ENCODE data around the gene UBE2L5. TPM values are rescaled to one million over a fixed set of nuclear protein-coding genes. Genes with fewer than 3 reads are reported as not detected.

The UBE2L5 gene
- total and polyA plus RNA-seq, 11 donors: 0.32 TPM; not detected in 10

DNA sequence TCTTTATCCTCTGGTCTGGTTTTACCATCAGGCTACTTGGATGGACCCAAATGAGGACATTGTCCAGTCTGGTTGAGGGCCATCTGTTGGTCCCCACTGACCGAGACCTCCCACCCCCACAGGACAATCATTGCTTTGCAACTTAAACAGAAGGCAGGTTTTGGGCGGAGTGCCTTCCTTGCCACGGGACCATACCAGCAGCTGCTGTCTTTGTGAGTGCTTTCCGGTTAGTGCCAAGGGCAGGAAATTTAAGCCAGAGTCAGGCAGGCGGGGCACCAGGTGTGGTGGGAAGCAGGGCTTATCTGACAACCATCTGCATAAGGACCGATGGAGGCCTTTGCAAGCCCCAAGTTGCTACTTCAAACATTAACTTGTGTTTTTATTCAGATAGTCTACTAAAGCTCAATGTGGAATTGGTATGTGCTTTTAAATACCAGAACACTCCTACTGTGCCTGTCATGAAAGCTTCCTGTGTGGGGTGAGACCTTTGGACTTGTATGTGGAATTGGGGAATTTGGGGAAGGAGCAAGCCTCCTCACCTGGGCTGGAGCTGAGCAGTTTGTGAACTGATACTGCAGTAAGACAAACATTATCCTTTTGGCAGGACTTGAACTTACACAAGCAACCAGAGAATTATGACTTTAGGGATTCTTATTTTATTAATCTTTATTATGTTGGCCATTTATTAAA, 39.3 kb upstream of the UBE2L5 start:
- no peak overlapping the region for H3K27ac ChIP-seq
- peaks cover 0 to 6% (median 0%) of the 10 kb centered on the region in 12 donors for H3K4me1 ChIP-seq
- H3K9me3 ChIP-seq: no peaks in the 10 kb centered on the region
- no peaks in the 10 kb centered on the region for H3K36me3 ChIP-seq
- ATAC-seq (no peak), DNase-seq (no peak)
- H3K27me3 ChIP-seq: no peaks in the 10 kb centered on the region
- H3K4me3 ChIP-seq: no peak overlapping the region
- WGBS, 4 donors: 71 to 80% (median 74%) methylated on average over 6 of the region's 6 CpGs
- TF ChIP-seq, protein P1, sequence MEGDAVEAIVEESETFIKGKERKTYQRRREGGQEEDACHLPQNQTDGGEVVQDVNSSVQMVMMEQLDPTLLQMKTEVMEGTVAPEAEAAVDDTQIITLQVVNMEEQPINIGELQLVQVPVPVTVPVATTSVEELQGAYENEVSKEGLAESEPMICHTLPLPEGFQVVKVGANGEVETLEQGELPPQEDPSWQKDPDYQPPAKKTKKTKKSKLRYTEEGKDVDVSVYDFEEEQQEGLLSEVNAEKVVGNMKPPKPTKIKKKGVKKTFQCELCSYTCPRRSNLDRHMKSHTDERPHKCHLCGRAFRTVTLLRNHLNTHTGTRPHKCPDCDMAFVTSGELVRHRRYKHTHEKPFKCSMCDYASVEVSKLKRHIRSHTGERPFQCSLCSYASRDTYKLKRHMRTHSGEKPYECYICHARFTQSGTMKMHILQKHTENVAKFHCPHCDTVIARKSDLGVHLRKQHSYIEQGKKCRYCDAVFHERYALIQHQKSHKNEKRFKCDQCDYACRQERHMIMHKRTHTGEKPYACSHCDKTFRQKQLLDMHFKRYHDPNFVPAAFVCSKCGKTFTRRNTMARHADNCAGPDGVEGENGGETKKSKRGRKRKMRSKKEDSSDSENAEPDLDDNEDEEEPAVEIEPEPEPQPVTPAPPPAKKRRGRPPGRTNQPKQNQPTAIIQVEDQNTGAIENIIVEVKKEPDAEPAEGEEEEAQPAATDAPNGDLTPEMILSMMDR (IDR thresholded peaks at IDR 0.05): no peak
- TF ChIP-seq POLR2A (IDR thresholded peaks at IDR 0.05): no peak
- intact Hi-C loops (cut with DNase I): no loop called here

DNA sequence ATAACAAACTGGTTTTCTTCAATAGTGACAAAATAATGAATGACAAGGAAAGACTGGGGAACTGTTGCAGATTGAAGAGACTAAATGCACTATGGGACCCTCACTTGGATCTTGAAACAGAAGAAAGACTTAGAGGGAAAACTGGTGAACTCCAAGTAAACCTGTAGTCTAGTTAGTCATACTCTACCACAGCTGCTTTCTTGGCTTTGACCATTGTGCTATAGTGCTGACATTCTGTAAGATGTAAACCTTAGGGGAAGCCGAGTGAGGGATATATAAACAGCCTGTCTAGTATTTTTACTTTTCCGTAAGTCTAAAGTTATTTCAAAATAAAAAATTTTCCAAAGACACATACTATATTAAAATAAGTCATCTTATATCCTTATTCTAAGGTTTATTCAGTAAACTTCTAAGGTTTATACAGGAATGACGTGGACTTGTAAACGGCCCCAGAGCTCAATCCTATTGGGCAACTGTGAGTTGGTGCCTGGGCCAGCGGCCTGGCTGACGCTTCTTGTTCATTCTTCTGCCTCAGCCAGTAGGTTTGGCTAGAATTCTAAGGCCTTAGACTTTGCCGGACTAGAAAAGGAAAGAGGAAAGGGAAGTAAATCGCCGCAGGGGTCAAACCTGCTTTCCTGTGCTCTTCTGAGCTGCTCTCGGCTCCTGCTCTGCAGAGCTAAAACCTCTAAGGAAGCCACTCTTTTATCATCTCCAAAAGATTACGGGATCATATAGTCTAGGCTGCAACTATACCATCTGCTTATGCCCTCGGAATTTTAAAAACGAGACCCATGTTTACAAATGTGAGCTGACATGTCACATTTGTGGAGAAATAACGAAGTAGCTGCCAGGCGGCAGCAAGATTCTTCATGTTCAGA, 33.6 kb upstream of the UBE2L5 start:
- DNase-seq (no peak), ATAC-seq (no peak)
- 62 to 78% (median 65%) methylated on average over 15 of the region's 15 CpGs for WGBS, 4 donors
- Histone ChIP-seq H3K9me3 (no peaks in the 10 kb centered on the region), H3K4me1 (peaks cover 0 to 17% (median 0%) of the 10 kb centered on the region in 12 donors), H3K27me3 (no peaks in the 10 kb centered on the region), H3K27ac (peak overlapping the region in 1 of 12 donors; percentile 73), H3K4me3 (no peak overlapping the region), H3K36me3 (no peaks in the 10 kb centered on the region)
- TF ChIP-seq, protein P1 (IDR thresholded peaks at IDR 0.05): no peak
- TF ChIP-seq POLR2A (IDR thresholded peaks at IDR 0.05): no peak
- intact Hi-C loops (cut with DNase I): no loop called here

GRCh38 chr13:30391956-30392680, 30.2 kb upstream of the UBE2L5 start:
- Histone ChIP-seq H3K4me1 (peaks cover 0 to 33% (median 0%) of the 10 kb centered on the region in 12 donors), H3K9me3 (no peaks in the 10 kb centered on the region), H3K27me3 (no peaks in the 10 kb centered on the region), H3K27ac (no peak overlapping the region), H3K4me3 (no peak overlapping the region), H3K36me3 (no peaks in the 10 kb centered on the region)
- no peak for TF ChIP-seq POLR2A (IDR thresholded peaks at IDR 0.05)
- TF ChIP-seq, protein P1 (IDR thresholded peaks at IDR 0.05): no peak
- intact Hi-C loops (cut with DNase I): no loop called here
- DNase-seq: no peak
- no peak for ATAC-seq
- 87 to 95% (median 89%) methylated on average over 9 of the region's 9 CpGs for WGBS, 4 donors

GRCh38 chr13:30392681-30393045, 29.6 kb upstream of the UBE2L5 start:
- H3K36me3 ChIP-seq: no peaks in the 10 kb centered on the region
- H3K9me3 ChIP-seq: no peaks in the 10 kb centered on the region
- intact Hi-C loops (cut with DNase I): no loop called here
- TF ChIP-seq, protein P1 (IDR thresholded peaks at IDR 0.05): no peak
- no peak for TF ChIP-seq POLR2A (IDR thresholded peaks at IDR 0.05)
- H3K4me3 ChIP-seq: no peak overlapping the region
- peaks cover 0 to 30% (median 0%) of the 10 kb centered on the region in 12 donors for H3K4me1 ChIP-seq
- no peak for ATAC-seq
- 59 to 82% (median 67%) methylated on average over 5 of the region's 5 CpGs for WGBS, 4 donors
- no peak overlapping the region for H3K27ac ChIP-seq
- H3K27me3 ChIP-seq: no peaks in the 10 kb centered on the region
- no peak for DNase-seq

All from heart left ventricle (tissue), 16 donors.